GM18873 (cell line): ENCODE measurements around the gene SOST.

ENCODE experiments used
- ATAC-seq: cut with Tn5 transposase; IDR thresholded peaks from one replicate; pipeline ENCODE4 v1.9.1; 2021; ENCODE audit warnings: mild to moderate bottlenecking, moderate library complexity, moderate number of reproducible peaks; ENCODE audit not compliant: unreplicated experiment, low FRiP score

The SOST gene

DNA sequence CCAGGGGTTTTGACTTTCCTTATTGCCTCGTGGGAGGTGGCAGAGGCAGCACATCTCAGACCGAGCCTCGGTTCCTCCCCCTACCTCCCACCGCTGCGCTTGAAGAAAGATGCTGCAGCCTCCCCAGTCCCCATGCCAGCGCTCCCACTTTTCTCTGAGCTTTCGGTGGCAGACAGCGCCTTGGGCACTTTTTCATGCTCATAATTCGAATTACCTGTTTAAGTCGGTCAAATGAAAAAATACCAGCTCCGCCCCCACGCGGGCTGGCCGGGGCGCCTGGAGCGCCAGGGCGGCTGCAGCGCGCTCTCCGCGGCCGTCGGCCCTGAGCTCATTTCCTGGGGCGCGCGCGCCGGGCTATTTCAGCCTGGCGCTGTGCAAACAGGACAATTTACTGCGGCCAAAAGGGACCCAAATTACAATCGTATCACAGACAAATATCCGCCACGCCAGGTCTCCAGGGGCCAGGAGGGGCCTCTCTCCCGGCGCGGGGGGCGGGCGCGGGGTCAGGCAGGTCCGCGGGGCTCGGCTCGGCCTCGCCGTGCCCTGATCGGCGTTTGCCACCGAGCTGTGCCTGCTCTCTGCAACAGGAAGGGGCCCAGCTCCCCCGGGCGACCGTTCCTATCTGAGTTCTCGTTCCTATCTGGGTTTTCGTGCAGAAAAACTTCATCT, 45.0 kb downstream of the SOST start:
- ATAC-seq = no peak

DNA sequence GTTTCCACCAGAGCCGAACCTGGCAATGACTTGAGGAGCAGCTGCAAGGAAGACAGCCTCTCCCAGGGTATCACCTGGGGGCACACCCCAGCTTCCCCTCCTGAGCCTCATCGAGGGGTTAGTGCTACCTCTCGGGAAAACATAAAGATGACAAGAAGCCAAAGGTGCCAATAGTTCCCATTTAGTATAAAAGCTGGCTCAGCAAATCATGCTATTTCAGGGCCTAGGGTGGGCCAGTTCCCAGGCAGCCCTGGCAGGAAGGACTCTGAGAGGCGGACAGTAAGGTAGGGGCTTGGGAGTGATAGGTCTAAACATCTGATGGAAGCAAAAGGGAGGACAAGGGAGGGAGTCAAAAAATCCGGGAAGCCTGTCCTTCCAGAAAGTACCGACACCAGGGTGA, 46.2 kb downstream of the SOST start:
- ATAC-seq = no peak

DNA sequence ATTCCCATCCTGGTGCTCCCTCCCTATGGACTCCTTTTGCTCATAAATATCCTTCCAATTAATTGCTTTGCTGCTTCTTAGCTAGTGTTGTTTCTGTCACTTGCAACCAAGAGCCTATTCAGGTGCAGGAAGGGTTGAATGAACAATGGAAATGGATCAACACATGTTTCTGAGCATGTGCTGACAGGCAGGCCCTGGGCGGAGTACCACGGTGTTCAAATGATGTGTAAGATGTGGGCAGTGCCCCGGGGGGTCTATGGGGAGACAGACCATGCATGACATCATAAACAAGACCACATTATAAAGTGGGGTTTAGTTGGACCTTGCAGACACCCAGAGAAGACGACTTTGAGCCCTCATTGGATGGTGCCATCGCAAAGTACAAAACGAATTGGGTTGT, 48.5 kb downstream of the SOST start:
- no peak for ATAC-seq

DNA sequence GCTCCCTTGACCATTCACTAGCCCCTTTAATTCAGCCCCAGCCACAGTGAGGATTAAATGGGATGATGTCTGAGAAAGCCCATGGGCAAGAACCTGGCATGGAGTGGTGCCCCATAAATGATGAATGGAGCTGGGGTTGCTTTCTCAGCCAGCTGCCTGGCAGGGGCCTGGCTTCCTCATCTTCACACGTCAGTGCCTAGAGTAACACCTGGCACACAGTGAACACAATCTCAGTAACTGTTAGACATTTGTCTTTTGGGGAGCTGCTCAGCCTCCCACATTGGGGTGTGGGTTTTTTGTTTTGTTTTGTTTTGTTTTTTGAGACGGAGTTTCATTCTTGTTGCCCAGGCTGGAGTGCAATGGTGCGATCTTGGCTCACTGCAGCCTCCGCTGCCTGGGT, 49.4 kb downstream of the SOST start:
- no peak for ATAC-seq

DNA sequence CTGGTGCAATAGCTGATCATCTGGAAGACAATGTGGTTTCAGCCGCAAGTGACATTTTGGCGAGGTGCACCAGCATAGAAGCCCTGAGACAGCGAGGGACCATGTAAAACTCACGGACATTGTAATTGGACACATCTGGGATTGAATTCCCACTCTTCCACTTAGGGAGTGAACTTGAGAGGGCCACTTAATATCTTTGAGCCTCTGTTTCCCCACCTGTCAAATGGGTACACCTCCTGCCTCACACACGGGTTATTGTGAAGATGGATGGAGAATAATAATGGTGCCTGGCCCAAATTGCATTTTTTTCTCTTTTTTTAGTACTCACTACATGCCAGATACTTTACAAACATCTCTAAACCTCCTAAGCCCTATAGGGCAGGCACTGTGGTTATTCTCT, 51.4 kb downstream of the SOST start:
- ATAC-seq = no peak

DNA sequence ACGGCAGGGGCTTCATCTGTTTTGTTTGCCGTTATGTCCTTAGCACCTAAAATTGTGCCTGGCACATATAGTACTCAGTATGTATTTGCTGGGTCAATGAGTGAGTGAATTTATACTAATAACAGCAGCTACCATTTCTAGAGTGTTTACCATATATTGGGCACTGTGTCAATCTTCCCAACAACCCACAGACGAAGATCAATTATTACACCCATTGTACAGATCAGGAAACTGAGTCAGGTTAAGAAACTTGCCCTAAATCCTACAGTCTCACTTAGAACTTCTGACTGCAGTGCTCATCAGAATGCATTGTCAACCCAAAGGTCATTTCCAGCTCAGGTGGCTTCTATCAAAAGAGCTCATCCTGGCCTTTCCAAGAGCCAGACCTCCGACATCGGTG, 52.4 kb downstream of the SOST start:
- ATAC-seq = no peak
